Ovary (tissue), 3 donors: ENCODE results near the gene FAM107A.

Experiments
- CTCF ChIP-seq, 3 donors: fragments of 450-650 bp in 2 of 3; fragments of 200-600 bp in 1 of 3; IDR thresholded peaks; one replicate each; pipeline versions ENCODE4 v1.5.1 to v1.8.0; 2016 to 2022; ENCODE audit warnings: antibody characterized with exemption in 3 of 3, mild to moderate bottlenecking in 1 of 3
- POLR2A ChIP-seq: fragments of 450-650 bp; IDR thresholded peaks from one replicate; pipeline ENCODE4 v1.6.1; 2017; ENCODE audit warnings: antibody characterized with exemption, mild to moderate bottlenecking, moderate library complexity
- donor health status: DM: no; HTN: no; CAD: no.

GRCh38 chr3:58586776-58587192 is 9.6 kb upstream of the FAM107A start:
- TF ChIP-seq POLR2A (no peak), CTCF (IDR thresholded peaks at IDR 0.05) (no peak)
